Neural progenitor cell (in vitro differentiated cells): ENCODE data around the gene SCAPER.

Experiments used
- CTCF ChIP-seq: fragments of 200-600 bp; sonication (generic); IDR thresholded peaks from 2 replicates; pipeline ENCODE4 v1.5.1; 2017; ENCODE audit warnings: antibody characterized with exemption, mild to moderate bottlenecking
- EZH2 ChIP-seq: fragments of 200-600 bp; sonication (generic); IDR thresholded peaks from 2 replicates; pipeline ENCODE4 v1.6.1; 2017; ENCODE audit warnings: antibody characterized with exemption, mild to moderate bottlenecking, moderate library complexity
- EZH2phosphoT487 ChIP-seq: fragments of 200-600 bp; sonication (generic); IDR thresholded peaks from 2 replicates; pipeline ENCODE4 v1.6.1; 2017; ENCODE audit warnings: antibody characterized with exemption

- TF ChIP-seq CTCF (no peak), EZH2phosphoT487 (no peak), EZH2 (no peak)
Observed at GRCh38 chr15:76803049-76803571, 102.0 kb downstream of the SCAPER start.
